Tibial nerve (tissue), 4 donors: Measurements from ENCODE around the gene RNPEPL1.
A peak's percentile ranks its signal among the peaks of the same experiment; 100 is the strongest.

Experiments used
- CTCF ChIP-seq, 5 experiments: fragments of 200-600 bp in 3 of 5; fragments of 450-650 bp in 2 of 5; sonication (generic) in 3 of 5; IDR thresholded peaks; one replicate each; pipeline ENCODE4 v1.5.1; 2016 to 2019; ENCODE audit warnings: antibody characterized with exemption in 5 of 5, mild to moderate bottlenecking in 3 of 5, moderate library complexity in 2 of 5
- EP300 ChIP-seq, 2 donors: sonication (generic); formaldehyde crosslinking; IDR thresholded peaks; one replicate each; pipeline ENCODE4 v1.6.1; 2017; ENCODE audit warnings: antibody characterized with exemption in 2 of 2, mild to moderate bottlenecking in 1 of 2
- POLR2A ChIP-seq, 2 donors: fragments of 450-650 bp; IDR thresholded peaks; one replicate each; pipeline ENCODE4 v1.6.1; 2017; ENCODE audit warnings: antibody characterized with exemption in 2 of 2, mild to moderate bottlenecking in 2 of 2, moderate library complexity in 2 of 2

DNA sequence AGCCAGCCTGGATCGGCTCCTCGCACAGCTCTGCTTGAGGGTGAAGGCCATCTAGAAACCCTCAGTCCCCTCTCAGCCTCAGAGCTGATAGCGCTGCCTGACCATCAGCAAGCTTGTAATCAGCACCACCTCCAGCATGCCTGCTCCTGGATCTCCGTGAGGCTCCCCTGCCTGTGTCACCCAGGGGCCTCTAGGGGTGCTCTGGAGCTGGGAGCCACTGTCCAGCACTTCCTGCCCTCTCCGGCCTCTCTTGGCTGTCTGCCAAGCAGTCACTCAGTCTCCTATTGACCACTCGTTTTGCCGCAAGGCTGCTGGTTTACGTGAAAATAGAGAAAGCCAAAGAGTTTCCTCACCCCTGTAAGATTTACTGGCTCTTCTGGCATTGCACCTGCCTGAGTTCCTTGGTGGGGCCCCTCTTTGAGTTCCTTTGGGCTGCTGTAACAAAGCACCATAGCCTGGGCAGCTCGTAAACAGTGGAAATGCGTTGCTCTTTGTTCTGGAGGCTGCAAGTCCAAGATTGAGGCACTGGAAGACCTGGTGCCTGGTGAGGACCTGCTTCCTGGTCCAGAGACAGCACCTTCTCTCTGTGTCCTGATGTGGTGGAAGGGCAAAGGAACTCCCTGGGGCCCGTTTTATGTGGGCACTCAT lies 36.1 kb downstream of the RNPEPL1 start:
- TF ChIP-seq POLR2A (IDR thresholded peaks at IDR 0.05) (no peak), CTCF (IDR thresholded peaks at IDR 0.05) (peak; percentile 55 to 79 (median 72)), EP300 (IDR thresholded peaks at IDR 0.05) (peak in 1 of 2 donors; percentile 36)
